HG03571 (cell line): ENCODE measurements around the gene PLXNB1.

Experiments
- ATAC-seq: cut with Tn5 transposase; IDR thresholded peaks from one replicate; pipeline ENCODE4 v1.9.1; 2021; ENCODE audit not compliant: unreplicated experiment

PLXNB1 gene

GRCh38 chr3:48372377-48372770 lies 57.5 kb downstream of the PLXNB1 start:
- ATAC-seq, result no peak

- no peak for ATAC-seq
These were observed 58.1 kb downstream of the PLXNB1 start, which contains the start of gene FBXW12 for GRCh38 chr3:48371651-48372376. Gene FBXW12 (plus strand): TSS chr3:48372219. CDS start chr3:48372768, 549 bp downstream.

- no peak for ATAC-seq
These were observed 59.6 kb downstream of the PLXNB1 start for GRCh38 chr3:48370333-48370713.

- ATAC-seq, result no peak
These were observed 60.1 kb downstream of the PLXNB1 start for GRCh38 chr3:48369693-48370332.

- no peak for ATAC-seq
These were observed 62.7 kb downstream of the PLXNB1 start for GRCh38 chr3:48367201-48367600.

GRCh38 chr3:48364840-48365239 lies 65.0 kb downstream of the PLXNB1 start:
- no peak for ATAC-seq

GRCh38 chr3:48361928-48362327 lies 68.0 kb downstream of the PLXNB1 start:
- ATAC-seq, result no peak

- ATAC-seq, result no peak
These were observed 73.5 kb downstream of the PLXNB1 start for GRCh38 chr3:48356419-48356818.

- no peak for ATAC-seq
These were observed 75.9 kb downstream of the PLXNB1 start for GRCh38 chr3:48353987-48354386.
